G401 (cell line): ENCODE results near the gene CHST8. TPM values are rescaled to one million over a fixed set of nuclear protein-coding genes. Genes with fewer than 3 reads are reported as not detected.

ENCODE experiments used
- total RNA-seq: library from RNA; depleted of rRNA; stranded (reverse); fragments of >200 nt; shearing (Covaris generic); gene quantifications from 2 replicates; pipeline ENCODE4 v1.2.3, GENCODE V29; 2014; rRNA removed

Gene CHST8
- total RNA-seq, 1 experiment from 2014 or later = not detected

Other genes starting within 250 kb of the CHST8 start
- 8.2 and 22.1 TPM in 2 replicates for gene CEBPG, start 248.2 kb upstream of the CHST8 start, total RNA-seq
- gene PEPD, start 100.2 kb upstream of the CHST8 start, total RNA-seq = 180 and 216 TPM in 2 replicates
- 61.4 and 98.4 TPM in 2 replicates for gene KCTD15, start 174.9 kb downstream of the CHST8 start, total RNA-seq